H1 (cell line): ENCODE data around the gene SLC2A13. TPM values are rescaled to one million over a fixed set of nuclear protein-coding genes. Genes with fewer than 3 reads are reported as not detected.

Experiments
- CTCF ChIA-PET: fragments of 300-600 bp; sonication (Branson Sonifier 250); formaldehyde crosslinking; loops from one replicate; lab custom pipeline; 2021; ENCODE audit not compliant: partially characterized antibody; lab: Charles Lee
- POLR2A ChIA-PET: fragments of 300-600 bp; sonication (Branson Sonifier 250); formaldehyde crosslinking; loops from one replicate; lab custom pipeline; 2021; ENCODE audit warnings: inconsistent platforms; ENCODE audit not compliant: partially characterized antibody; lab: Charles Lee
- DNase-seq, 2 experiments: peaks; one replicate each; pipeline versions ENCODE4 v3.0.0 to v3.0.0-alpha.2; 2010 to 2022; ENCODE audit warnings: low spot score in 2 of 2, low read depth in 1 of 2, mixed read lengths in 1 of 2
- FAIRE-seq: peaks from 2 replicates; lab custom pipeline; 2011; peaks lifted over from hg19 to GRCh38; lab: Jason Lieb, UNC
- H2AFZ ChIP-seq: 2 replicates; pipeline ENCODE4 v1.8.1; 2012; ENCODE audit warnings: low read length, inconsistent platforms
- H2AK5ac ChIP-seq: 2 replicates; pipeline ENCODE4 v1.6.1; 2013; ENCODE audit warnings: low read depth, low read length
- H2BK120ac ChIP-seq: replicated peaks from 2 replicates; pipeline ENCODE3; 2013; ENCODE audit warnings: low read depth, low read length, inconsistent platforms
- H2BK12ac ChIP-seq: 2 replicates; pipeline ENCODE4 v1.6.1; 2013; ENCODE audit warnings: low read depth, low read length
- H2BK15ac ChIP-seq: 2 replicates; pipeline ENCODE4 v1.6.1; 2013; ENCODE audit warnings: low read length
- H2BK20ac ChIP-seq: 2 replicates; pipeline ENCODE4 v1.6.1; 2013; ENCODE audit warnings: low read length
- H2BK5ac ChIP-seq: 2 replicates; pipeline ENCODE4 v1.6.1; 2013; ENCODE audit warnings: low read depth, low read length
- H3K14ac ChIP-seq: 2 replicates; pipeline ENCODE4 v1.6.1; 2013; ENCODE audit warnings: inconsistent platforms; ENCODE audit not compliant: insufficient read length
- H3K18ac ChIP-seq: 2 replicates; pipeline ENCODE4 v1.6.1; 2013; ENCODE audit warnings: low read length; ENCODE audit errors: extremely low read depth
- H3K23ac ChIP-seq: 2 replicates; pipeline ENCODE4 v1.6.1; 2013; ENCODE audit warnings: inconsistent platforms; ENCODE audit not compliant: insufficient read length
- H3K23me2 ChIP-seq: 2 replicates; pipeline ENCODE4 v1.6.1; 2013; ENCODE audit warnings: low read depth, low read length
- H3K27ac ChIP-seq: 2 replicates; pipeline ENCODE4 v1.6.1; 2011; ENCODE audit warnings: low read depth, low read length, inconsistent platforms
- H3K27me3 ChIP-seq, 4 experiments: replicated peaks in 1 of 4; 1 replicate in 1 of 4; 2 replicates in 3 of 4; pipeline versions ENCODE4 v1.6.1 to v1.8.1; 2011 to 2013; ENCODE audit warnings: low read length in 3 of 4, mild to moderate bottlenecking in 3 of 4, inconsistent platforms in 2 of 4, mixed read lengths in 2 of 4, moderate library complexity in 1 of 4; ENCODE audit not compliant: control insufficient read depth in 3 of 4, insufficient read depth in 3 of 4; ENCODE audit errors: extremely low read depth in 1 of 4
- H3K36me3 ChIP-seq, 4 experiments: 2 replicates each; pipeline versions ENCODE4 v1.6.1 to v1.8.1; 2011 to 2013; ENCODE audit warnings: mild to moderate bottlenecking in 4 of 4, low read length in 3 of 4, moderate library complexity in 2 of 4, control low read depth in 1 of 4, inconsistent platforms in 1 of 4; ENCODE audit not compliant: insufficient read depth in 4 of 4, control insufficient read depth in 2 of 4
- H3K4ac ChIP-seq: replicated peaks from 2 replicates; pipeline ENCODE3; 2013; ENCODE audit warnings: low read length, low read depth, mixed read lengths, inconsistent platforms; ENCODE audit not compliant: insufficient read length
- H3K4me1 ChIP-seq, 4 experiments: replicated peaks in 1 of 4; 1 replicate in 1 of 4; 2 replicates in 3 of 4; pipeline versions ENCODE4 v1.6.1 to v1.8.1; 2011 to 2013; ENCODE audit warnings: low read length in 3 of 4, inconsistent platforms in 2 of 4, mixed read lengths in 1 of 4; ENCODE audit not compliant: insufficient read depth in 4 of 4, control insufficient read depth in 3 of 4
- H3K4me2 ChIP-seq, 2 experiments: 2 replicates each; pipeline versions ENCODE4 v1.6.1 to v1.8.1; 2011 to 2013; ENCODE audit warnings: low read depth in 2 of 2, low read length in 2 of 2, control low read depth in 1 of 2, inconsistent platforms in 1 of 2, mild to moderate bottlenecking in 1 of 2; ENCODE audit not compliant: insufficient read depth in 1 of 2
- H3K4me3 ChIP-seq, 4 experiments: fragments of 200-600, 300-600 bp in 1 of 4; sonication (generic), shearing (Covaris generic), sonication (Bioruptor Twin) in 1 of 4; 2 replicates each; pipeline versions ENCODE4 v1.5.1 to v1.8.1; 2011 to 2016; ENCODE audit warnings: low read length in 4 of 4, low read depth in 3 of 4, control low read depth in 2 of 4, inconsistent platforms in 2 of 4, mild to moderate bottlenecking in 2 of 4, mixed read lengths in 1 of 4, moderate library complexity in 1 of 4; ENCODE audit not compliant: insufficient read depth in 2 of 4; ENCODE audit errors: extremely low read depth in 1 of 4
- H3K56ac ChIP-seq: replicated peaks from 2 replicates; pipeline ENCODE3; 2013; ENCODE audit warnings: low read depth, mild to moderate bottlenecking, mixed read lengths, low read length, inconsistent platforms; ENCODE audit not compliant: insufficient read length
- H3K79me1 ChIP-seq: 2 replicates; pipeline ENCODE4 v1.6.1; 2013; ENCODE audit warnings: low read depth, low read length, control low read depth
- H3K79me2 ChIP-seq, 2 experiments: 2 replicates each; pipeline versions ENCODE4 v1.6.1 to v1.8.1; 2012 to 2013; ENCODE audit warnings: low read length in 2 of 2, mild to moderate bottlenecking in 2 of 2, inconsistent platforms in 1 of 2; ENCODE audit not compliant: insufficient read depth in 2 of 2, control insufficient read depth in 1 of 2
- H3K9ac ChIP-seq, 4 experiments: replicated peaks in 1 of 4; 1 replicate in 1 of 4; 2 replicates in 3 of 4; pipeline versions ENCODE4 v1.6.1 to v1.8.1; 2011 to 2013; ENCODE audit warnings: low read depth in 3 of 4, low read length in 3 of 4, control low read depth in 2 of 4, mild to moderate bottlenecking in 2 of 4, moderate library complexity in 2 of 4, inconsistent platforms in 1 of 4; ENCODE audit errors: extremely low read depth in 1 of 4
- H3K9me3 ChIP-seq, 2 experiments: 2 replicates each; pipeline versions ENCODE4 v1.6.1 to v1.8.1; 2012 to 2013; ENCODE audit warnings: mild to moderate bottlenecking in 2 of 2, moderate library complexity in 2 of 2, control low read depth in 1 of 2, inconsistent platforms in 1 of 2, low read depth in 1 of 2, low read length in 1 of 2, mixed read lengths in 1 of 2; ENCODE audit not compliant: insufficient read depth in 2 of 2
- H4K20me1 ChIP-seq, 2 experiments: replicated peaks in 1 of 2; 2 replicates each; pipeline versions ENCODE3 to v1.8.1; 2011 to 2013; ENCODE audit warnings: inconsistent platforms in 2 of 2, low read length in 2 of 2, mild to moderate bottlenecking in 1 of 2; ENCODE audit not compliant: insufficient read depth in 2 of 2, control insufficient read depth in 1 of 2
- H4K5ac ChIP-seq: 2 replicates; pipeline ENCODE4 v1.6.1; 2013; ENCODE audit warnings: low read length, low read depth, mixed read lengths, inconsistent platforms; ENCODE audit not compliant: insufficient read length
- H4K8ac ChIP-seq: 2 replicates; pipeline ENCODE4 v1.8.0; 2013; ENCODE audit warnings: mild to moderate bottlenecking, moderate library complexity, low read length, inconsistent platforms; ENCODE audit not compliant: insufficient read depth; ENCODE audit errors: extremely low read depth
- H4K91ac ChIP-seq: replicated peaks from 2 replicates; pipeline ENCODE3; 2013; ENCODE audit warnings: low read length, mixed read lengths, inconsistent platforms; ENCODE audit not compliant: insufficient read length
- ATF3 ChIP-seq: IDR thresholded peaks from 2 replicates; pipeline ENCODE4 v1.6.1; 2011; ENCODE audit warnings: low read depth, mild to moderate bottlenecking, low read length; ENCODE audit not compliant: insufficient read depth
- BRCA1 ChIP-seq: IDR thresholded peaks from 2 replicates; pipeline ENCODE4 v1.6.1; 2012; ENCODE audit warnings: low read depth, low read length, improper control_type of control experiment
- CHD1 ChIP-seq: IDR thresholded peaks from 2 replicates; pipeline ENCODE4 v1.6.1; 2012; ENCODE audit warnings: low read depth, low read length, improper control_type of control experiment
- CHD2 ChIP-seq: IDR thresholded peaks from 2 replicates; pipeline ENCODE4 v1.6.1; 2012; ENCODE audit warnings: low read length, improper control_type of control experiment
- CREB1 ChIP-seq: IDR thresholded peaks from 2 replicates; pipeline ENCODE4 v1.6.1; 2012; ENCODE audit warnings: inconsistent platforms
- HDAC6 ChIP-seq: IDR thresholded peaks from one replicate; pipeline ENCODE4 v1.7.1; 2012; ENCODE audit warnings: low read depth, mild to moderate bottlenecking, inconsistent platforms, low read length, moderate library complexity
- JUND ChIP-seq: IDR thresholded peaks from 2 replicates; pipeline ENCODE4 v1.6.1; 2011; ENCODE audit warnings: mild to moderate bottlenecking, improper control_type of control experiment, low read length
- KDM5A ChIP-seq: fragments of 200-600 bp; IDR thresholded peaks from 2 replicates; pipeline ENCODE4 v1.7.1; 2012; ENCODE audit warnings: mild to moderate bottlenecking, low read length, inconsistent platforms, mixed read lengths
- PHF8 ChIP-seq: fragments of 200-600 bp; sonication (generic); conservative IDR thresholded peaks from 2 replicates; pipeline ENCODE4 v1.7.1; 2012; ENCODE audit warnings: low read depth, mild to moderate bottlenecking, inconsistent platforms, low read length, moderate library complexity
- SP2 ChIP-seq: IDR thresholded peaks from 2 replicates; pipeline ENCODE4 v1.6.1; 2012; ENCODE audit warnings: mild to moderate bottlenecking, low read length, inconsistent platforms
- SUZ12 ChIP-seq: fragments of 200-600 bp; sonication (generic); IDR thresholded peaks from 2 replicates; pipeline ENCODE4 v1.6.1; 2012; ENCODE audit warnings: mild to moderate bottlenecking, inconsistent platforms, low read length, moderate library complexity, mixed read lengths
- TEAD4 ChIP-seq: IDR thresholded peaks from 2 replicates; pipeline ENCODE4 v1.6.1; 2012; ENCODE audit warnings: low read depth, low read length, inconsistent platforms, mixed read lengths
- USF2 ChIP-seq: IDR thresholded peaks from 2 replicates; pipeline ENCODE4 v1.6.1; 2011; ENCODE audit warnings: low read length, improper control_type of control experiment
- WGBS, 2 experiments: shearing (Covaris generic) in 1 of 2; methylation state at CpG; one replicate each; pipeline versions ENCODE4 v1.1.6 to v1.1.7; 2013 to 2015; ENCODE audit warnings: low lambda C conversion rate in 2 of 2, mixed read lengths in 2 of 2, inconsistent platforms in 1 of 2, low coverage in 1 of 2, missing lambda C conversion rate in 1 of 2; ENCODE audit not compliant: insufficient replicate concordance in 2 of 2, insufficient coverage in 1 of 2, insufficient read length in 1 of 2; ENCODE audit errors: extremely low coverage in 1 of 2, missing lambda C conversion rate in 1 of 2; 5-methylcytosine and 5-hydroxymethylcytosine counted together
- polyA plus RNA-seq, 7 experiments: library from polyadenylated mRNA; depleted of rRNA in 3 of 7; stranded (reverse) in 5 of 7; unstranded in 2 of 7; fragments of >200 nt in 5 of 7; fragments of 200-250 nt in 2 of 7; gene quantifications; 1 replicate in 5 of 7; 2 replicates in 1 of 7; 4 replicates in 1 of 7; pipeline versions ENCODE4 v1.2.1 to v1.2.3, GENCODE V29; 2011 to 2013; ENCODE audit warnings: missing spikeins in 2 of 7, mixed read lengths in 2 of 7
- total RNA-seq: library from RNA; stranded (reverse); fragmentation: NEBNext Ultra II Directional; extraction: Animal tissue kit (Norgen Biotek cat#: 25700); gene quantifications from 2 replicates; pipeline ENCODE4 v1.2.1, GENCODE V29; 2021

The SLC2A13 gene
- total and polyA plus RNA-seq, 2 of the 8 experiments (the other 6 are each of a cell fraction or from before 2014, with no cell fraction given), result 2.8 to 9.6 TPM

GRCh38 chr12:40034712-40035111 lies 71.2 kb downstream of the SLC2A13 start:
- H3K4me2 ChIP-seq, result no peak overlapping the region
- H3K27me3 ChIP-seq, result no peaks in the 10 kb centered on the region
- H3K14ac ChIP-seq, result no peak overlapping the region
- POLR2A ChIA-PET, result no interaction called here
- H3K27ac ChIP-seq, result no peak overlapping the region
- no peak overlapping the region for H3K18ac ChIP-seq
- CTCF ChIA-PET, result interaction anchor here (1.1 to 1.3 kb wide), 2 partner anchors 23 to 25 kb away, joined by 3 read pairs; no protein-coding TSS in a partner anchor
- H2AFZ ChIP-seq, result no peak overlapping the region
- no peaks in the 10 kb centered on the region for H3K36me3 ChIP-seq
- WGBS, 2 experiments, result 39% methylated on average over 2 of the region's 2 CpGs; no CpG with 5 or more reads in 1 of the 2 experiments
- no peaks in the 10 kb centered on the region for H3K79me1 ChIP-seq
- no peak overlapping the region for H3K9ac ChIP-seq
- no peak overlapping the region for H3K23ac ChIP-seq
- H4K91ac ChIP-seq, result no peak overlapping the region
- no peaks in the 10 kb centered on the region; a peak in 1 of 4 replicates for H3K79me2 ChIP-seq
- H2BK12ac ChIP-seq, result no peak overlapping the region
- H4K8ac ChIP-seq, result no peak overlapping the region
- peaks cover 0 to 18% (median 12%) of the 10 kb centered on the region in 4 experiments; a peak in 6 of 7 replicates for H3K4me1 ChIP-seq
- no peak overlapping the region for H2AK5ac ChIP-seq
- no peak overlapping the region for H3K4ac ChIP-seq
- DNase-seq, result no peak
- no peak for FAIRE-seq
- H3K23me2 ChIP-seq, result no peaks in the 10 kb centered on the region
- no peaks in the 10 kb centered on the region for H3K9me3 ChIP-seq
- H2BK15ac ChIP-seq, result no peak overlapping the region
- H4K5ac ChIP-seq, result no peak overlapping the region
- peaks cover 0 to 4% of the 10 kb centered on the region in 2 experiments for H4K20me1 ChIP-seq
- H2BK5ac ChIP-seq, result no peak overlapping the region
- no peak overlapping the region for H2BK120ac ChIP-seq
- H2BK20ac ChIP-seq, result no peak overlapping the region
- no peak overlapping the region for H3K4me3 ChIP-seq
- no peak overlapping the region for H3K56ac ChIP-seq
- TF ChIP-seq KDM5A (no peak), SUZ12 (no peak), CHD1 (no peak), CREB1 (no peak), SP2 (no peak), HDAC6 (no peak), BRCA1 (no peak), ATF3 (no peak), USF2 (no peak), TEAD4 (no peak), PHF8 (no peak), JUND (no peak), CHD2 (no peak)
